Activated T-helper 1 cell treated with anti-CD3 and anti-CD28 coated beads, Interleukin-12 subunit alpha, Interleukin-12 subunit beta, Interleukin-2, Interleukin-4 antibody, amounts not matched to agents 30 ng/mL and 10 ng/mL and 1 ng/mL, durations not matched to agents 14 hours and 24 hours and 36 hours (primary cell): ENCODE measurements around the gene TRAF3. TPM values are rescaled to one million over a fixed set of nuclear protein-coding genes. Genes with fewer than 3 reads are reported as not detected.

Source experiments
- DNase-seq: peaks from one replicate; pipeline ENCODE4 v3.0.0; 2021; ENCODE audit warnings: low spot score
- H3K27ac Mint-ChIP-seq: one replicate; pipeline ENCODE4 v1.8.0; 2021; ENCODE audit warnings: mild to moderate bottlenecking, mixed read lengths
- H3K27me3 Mint-ChIP-seq: one replicate; pipeline ENCODE4 v1.8.0; 2022; ENCODE audit warnings: mild to moderate bottlenecking, moderate library complexity, mixed read lengths; ENCODE audit not compliant: insufficient read depth
- H3K36me3 Mint-ChIP-seq: one replicate; pipeline ENCODE4 v1.8.0; 2021; ENCODE audit warnings: low read depth, mixed read lengths
- H3K4me1 Mint-ChIP-seq: one replicate; pipeline ENCODE4 v1.8.0; 2021; ENCODE audit warnings: low read depth, mixed read lengths
- H3K4me3 Mint-ChIP-seq: one replicate; pipeline ENCODE4 v1.8.0; 2021; ENCODE audit warnings: mild to moderate bottlenecking, moderate library complexity, mixed read lengths
- H3K9me3 Mint-ChIP-seq: one replicate; pipeline ENCODE4 v1.8.0; 2021; ENCODE audit warnings: mixed read lengths
- intact Hi-C: fragments of 100-400 bp; cut with micrococcal nuclease; formaldehyde crosslinking; loops from one replicate; pipeline ENCODE4 v1.15.1; 2024
- total RNA-seq: library from RNA; stranded (reverse); gene quantifications from 2 replicates; pipeline ENCODE4 v1.2.3, GENCODE V29; 2022

Gene TRAF3
- total RNA-seq, 1 donor from 2014 or later: 73.1 TPM

- H3K27ac Mint-ChIP-seq: no peak overlapping the region
- no peak overlapping the region for H3K4me3 Mint-ChIP-seq
- intact Hi-C loops: no loop called here
- peaks cover 3% of the 10 kb centered on the region for H3K36me3 Mint-ChIP-seq
- no peaks in the 10 kb centered on the region for H3K27me3 Mint-ChIP-seq
- DNase-seq: no peak
- no peaks in the 10 kb centered on the region for H3K9me3 Mint-ChIP-seq
- no peaks in the 10 kb centered on the region for H3K4me1 Mint-ChIP-seq
Observed at GRCh38 chr14:102913341-102914211, 136.3 kb downstream of the TRAF3 start.

DNA sequence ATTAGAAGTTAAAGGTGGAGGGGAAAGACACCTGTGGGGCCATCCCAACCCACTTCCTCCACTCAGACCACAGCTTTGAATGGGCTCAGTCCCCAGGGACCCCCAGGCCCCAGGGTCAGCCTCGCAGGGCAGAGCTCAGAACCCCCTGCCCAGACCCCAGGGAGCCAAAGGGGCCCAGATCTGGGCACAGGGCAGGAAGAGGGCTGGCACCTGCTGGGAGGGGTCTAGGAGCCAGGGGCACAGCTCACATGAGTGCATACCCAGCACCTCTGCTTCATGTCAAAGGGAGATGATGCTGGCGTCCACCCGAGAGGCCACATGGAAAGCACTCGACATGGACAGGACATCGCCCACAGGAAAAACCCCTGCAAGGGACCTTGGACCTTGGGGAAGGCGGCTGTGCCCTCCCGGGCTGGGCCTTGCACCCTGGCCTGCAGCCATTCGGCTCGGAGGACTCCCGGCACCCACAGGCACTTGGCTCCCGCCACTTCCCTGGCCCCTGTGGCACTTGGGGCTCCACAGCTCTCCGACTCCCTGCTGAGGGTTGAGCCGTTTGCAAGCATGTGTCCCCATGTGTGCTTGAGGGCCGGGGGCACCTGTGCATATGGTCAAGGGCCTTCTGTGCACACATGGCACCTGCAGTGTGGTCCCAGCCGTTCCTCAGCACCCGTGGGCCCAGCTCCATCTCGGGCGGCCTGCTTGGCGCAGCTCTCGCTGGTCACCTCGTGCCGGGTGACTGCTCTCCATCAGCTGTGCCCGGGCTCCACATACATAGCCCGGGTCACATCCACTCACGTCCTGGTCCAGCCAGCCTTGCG, 137.4 kb downstream of the TRAF3 start:
- no peak for DNase-seq
- H3K36me3 Mint-ChIP-seq: peaks cover 3% of the 10 kb centered on the region
- H3K27ac Mint-ChIP-seq: no peak overlapping the region
- H3K4me1 Mint-ChIP-seq: no peaks in the 10 kb centered on the region
- no peaks in the 10 kb centered on the region for H3K9me3 Mint-ChIP-seq
- no peaks in the 10 kb centered on the region for H3K27me3 Mint-ChIP-seq
- H3K4me3 Mint-ChIP-seq: no peak overlapping the region
- intact Hi-C loops: no loop called here

- Mint-ChIP-seq H3K4me1 (no peaks in the 10 kb centered on the region), H3K27me3 (no peaks in the 10 kb centered on the region), H3K9me3 (no peaks in the 10 kb centered on the region), H3K4me3 (no peak overlapping the region), H3K27ac (peak overlapping the region; percentile 45), H3K36me3 (peaks cover 3% of the 10 kb centered on the region)
- intact Hi-C loops: no loop called here
- DNase-seq: no peak
Observed at GRCh38 chr14:102915292-102916110, 138.3 kb downstream of the TRAF3 start.

DNA sequence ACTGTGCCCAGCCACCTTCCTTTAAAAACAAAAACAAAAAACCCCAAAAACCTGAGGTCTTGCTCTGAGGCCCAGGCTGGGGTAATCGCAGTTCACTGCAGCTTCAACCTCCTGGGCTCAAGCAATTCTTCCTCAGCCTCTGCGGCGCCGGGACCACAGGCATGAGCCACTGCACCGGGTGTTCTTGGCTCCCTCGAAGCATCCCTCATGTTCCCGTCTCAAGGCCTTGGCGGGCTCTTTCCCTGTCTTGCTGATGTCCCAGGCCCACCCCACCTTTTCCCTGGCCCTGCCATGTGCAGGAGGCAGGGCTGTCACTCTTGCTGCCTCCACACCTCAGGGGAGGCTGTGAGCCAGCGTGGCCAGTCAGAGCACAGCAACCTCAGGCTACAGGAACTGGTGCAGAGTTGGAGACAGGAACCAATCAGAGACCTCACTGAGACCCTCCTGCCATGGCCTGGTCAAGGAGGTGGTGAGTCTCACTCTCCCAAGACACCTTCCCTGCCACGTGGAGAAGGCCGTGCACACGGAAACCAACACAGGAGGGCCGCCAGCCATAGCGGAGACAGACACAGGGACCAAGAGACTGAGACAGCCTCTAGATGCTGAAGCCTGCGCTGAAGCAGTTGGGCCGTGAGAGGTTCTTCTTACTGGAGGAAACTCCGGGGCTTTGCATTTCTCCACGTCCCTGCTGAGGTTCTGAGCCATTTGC, 139.3 kb downstream of the TRAF3 start:
- Mint-ChIP-seq H3K27ac (no peak overlapping the region), H3K4me1 (no peaks in the 10 kb centered on the region)

DNA sequence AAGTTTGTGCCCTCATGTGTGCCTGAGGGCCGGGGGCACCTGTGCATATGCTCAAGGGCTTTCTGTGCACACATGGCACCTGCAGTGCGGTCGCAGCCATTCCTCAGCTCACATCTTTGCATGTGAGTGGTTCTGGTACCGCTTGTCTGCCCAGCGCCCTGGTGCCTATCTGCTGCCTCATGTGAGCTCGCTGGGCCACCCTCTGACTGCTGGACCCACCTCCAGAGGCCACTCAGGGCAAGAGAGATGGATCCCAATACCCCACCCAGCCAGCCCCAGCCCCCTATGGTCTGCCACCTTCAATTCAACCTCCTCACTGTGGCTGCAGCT, 139.8 kb downstream of the TRAF3 start:
- no peak for DNase-seq
- Mint-ChIP-seq H3K27me3 (no peaks in the 10 kb centered on the region), H3K4me3 (no peak overlapping the region), H3K9me3 (no peaks in the 10 kb centered on the region), H3K27ac (no peak overlapping the region), H3K36me3 (no peaks in the 10 kb centered on the region), H3K4me1 (no peaks in the 10 kb centered on the region)
- intact Hi-C loops: no loop called here

More for the DNA sequence above, 139.3 kb downstream of the TRAF3 start:
- Mint-ChIP-seq H3K9me3 (no peaks in the 10 kb centered on the region), H3K27me3 (no peaks in the 10 kb centered on the region), H3K4me3 (no peak overlapping the region), H3K36me3 (no peaks in the 10 kb centered on the region)
- DNase-seq: no peak
- intact Hi-C loops: no loop called here

DNA sequence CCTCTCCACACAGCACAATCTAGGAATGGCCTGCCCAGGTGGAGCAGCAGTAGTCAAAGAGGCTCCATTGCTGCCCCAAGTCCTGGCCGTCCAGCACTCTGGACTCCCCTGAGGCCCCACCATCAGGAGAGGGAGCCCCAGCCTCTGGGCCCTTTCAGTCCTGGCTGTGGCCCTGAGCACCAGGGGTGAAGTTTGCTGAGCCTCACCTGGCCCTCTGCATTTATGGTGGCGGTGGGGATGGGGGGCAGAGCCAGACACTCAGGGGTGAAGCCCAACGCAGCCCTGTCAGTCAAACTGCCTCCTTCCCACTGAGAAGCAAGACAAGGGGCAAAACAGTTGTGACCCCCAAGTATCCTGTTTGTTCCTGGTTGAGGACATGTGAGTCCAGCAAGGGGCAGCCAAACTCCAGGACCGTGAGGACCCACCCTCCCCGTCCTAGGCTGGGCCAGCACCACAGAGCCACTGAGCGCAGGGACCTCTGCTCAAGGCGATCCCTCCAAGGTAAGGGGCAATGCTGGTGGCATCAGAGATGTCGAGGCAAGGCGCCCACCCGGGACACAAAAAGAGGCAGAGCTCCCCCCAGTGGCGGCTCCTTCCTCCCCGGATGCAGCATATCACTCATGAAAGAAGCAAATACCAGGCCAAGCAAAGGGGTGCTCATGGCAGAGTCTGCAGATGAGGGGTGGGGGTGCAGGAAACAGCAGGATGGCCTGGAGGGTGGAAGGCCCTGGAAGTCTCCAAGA, 140.4 kb downstream of the TRAF3 start:
- no peak overlapping the region for H3K27ac Mint-ChIP-seq
- no peaks in the 10 kb centered on the region for H3K4me1 Mint-ChIP-seq
- peak; percentile 29 for DNase-seq
- H3K36me3 Mint-ChIP-seq: no peaks in the 10 kb centered on the region
- intact Hi-C loops: loop anchor here (1.0 to 2.0 kb wide), 2 partner anchors 143 to 223 kb away; no protein-coding TSS in a partner anchor
- no peak overlapping the region for H3K4me3 Mint-ChIP-seq
- no peaks in the 10 kb centered on the region for H3K9me3 Mint-ChIP-seq
- no peaks in the 10 kb centered on the region for H3K27me3 Mint-ChIP-seq

- Mint-ChIP-seq H3K4me1 (no peaks in the 10 kb centered on the region), H3K9me3 (no peaks in the 10 kb centered on the region), H3K36me3 (no peaks in the 10 kb centered on the region), H3K27ac (no peak overlapping the region), H3K27me3 (no peaks in the 10 kb centered on the region), H3K4me3 (no peak overlapping the region)
- intact Hi-C loops: loop anchor here (1.0 to 2.0 kb wide), 2 partner anchors 144 to 224 kb away; no protein-coding TSS in a partner anchor
- DNase-seq: no peak
Observed at GRCh38 chr14:102918438-102918837, 141.2 kb downstream of the TRAF3 start.

GRCh38 chr14:102920273-102920997, 143.2 kb downstream of the TRAF3 start:
- H3K36me3 Mint-ChIP-seq: no peaks in the 10 kb centered on the region
- DNase-seq: no peak
- peaks cover 10% of the 10 kb centered on the region for H3K27me3 Mint-ChIP-seq
- H3K4me3 Mint-ChIP-seq: no peak overlapping the region
- intact Hi-C loops: no loop called here
- H3K27ac Mint-ChIP-seq: no peak overlapping the region
- H3K9me3 Mint-ChIP-seq: no peaks in the 10 kb centered on the region
- H3K4me1 Mint-ChIP-seq: no peaks in the 10 kb centered on the region

DNA sequence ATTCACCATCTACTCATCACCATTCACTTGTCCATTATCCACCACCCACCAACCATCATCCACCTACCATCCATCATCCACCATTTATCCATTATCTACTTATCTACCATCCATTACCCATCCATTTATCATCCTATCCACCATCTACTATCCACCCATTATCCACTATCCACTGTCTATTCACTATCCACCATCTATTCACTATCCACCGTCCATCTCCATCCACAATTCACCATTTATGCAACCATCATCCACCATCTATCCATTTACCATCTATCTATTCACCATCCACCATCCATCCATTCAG, 143.7 kb downstream of the TRAF3 start:
- DNase-seq: no peak
- Mint-ChIP-seq H3K4me3 (no peak overlapping the region), H3K27ac (no peak overlapping the region), H3K4me1 (no peaks in the 10 kb centered on the region), H3K9me3 (no peaks in the 10 kb centered on the region), H3K27me3 (peaks cover 13% of the 10 kb centered on the region), H3K36me3 (no peaks in the 10 kb centered on the region)
- intact Hi-C loops: no loop called here

DNA sequence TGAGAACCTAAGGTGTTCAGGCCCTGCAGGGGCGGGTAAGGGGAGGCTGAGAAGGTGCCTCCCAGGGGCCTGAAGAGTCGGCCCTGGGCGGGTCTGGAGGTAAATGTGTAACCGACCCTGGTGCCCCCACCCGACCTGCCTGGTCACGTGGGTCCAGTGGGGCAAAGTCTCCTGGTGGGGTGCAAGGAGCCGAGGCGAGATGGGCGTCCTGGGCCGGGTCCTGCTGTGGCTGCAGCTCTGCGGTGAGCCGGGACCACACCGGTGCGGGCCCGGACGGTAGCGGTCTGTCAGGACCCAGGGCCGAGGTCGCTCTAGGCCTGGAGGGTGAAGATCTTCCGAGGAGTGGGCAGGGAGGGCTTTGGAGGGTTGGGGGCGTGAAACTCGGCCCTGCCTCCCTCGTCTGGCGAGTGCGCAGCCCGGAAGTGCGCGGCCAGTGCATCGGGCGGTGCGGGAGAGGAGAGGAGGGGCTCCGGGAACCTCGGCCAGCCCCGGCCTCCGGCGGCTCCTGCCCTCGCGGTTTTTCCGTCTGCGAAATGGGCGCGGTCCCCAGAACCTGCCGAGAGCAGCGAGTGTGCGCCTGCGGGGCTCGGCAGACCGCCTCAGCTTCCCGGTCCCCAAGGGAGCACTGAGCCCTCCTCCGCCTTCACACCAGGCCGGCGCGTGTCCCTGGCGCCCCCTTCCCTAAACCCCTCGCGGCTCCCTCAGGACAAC, 145.4 kb downstream of the TRAF3 start, which contains the start of gene AMN:
Gene AMN, plus strand, starts transcription at position 174 of the 711 bp plus-strand sequence. Its CDS starts 26 bp downstream, at position 200.
- Mint-ChIP-seq H3K4me1 (no peaks in the 10 kb centered on the region), H3K27ac (no peak within 1 kb of the TSS), H3K36me3 (no peaks in the 10 kb centered on the region), H3K9me3 (no peaks in the 10 kb centered on the region), H3K27me3 (peaks cover 29% of the 10 kb centered on the region), H3K4me3 (no peak within 1 kb of the TSS)
- DNase-seq: no peak
- intact Hi-C loops: no loop called here
